Glomerular endothelial cell (primary cell): Measurements from ENCODE around the gene MAN1C1. TPM values are rescaled to one million over a fixed set of nuclear protein-coding genes. Genes with fewer than 3 reads are reported as not detected.

Experiments
- DNase-seq: peaks from one replicate; pipeline ENCODE4 v3.0.0-alpha.2; 2011; ENCODE audit warnings: low read depth, low spot score; ENCODE audit errors: extremely low read depth
- total RNA-seq: library from RNA; depleted of rRNA; stranded (reverse); fragments of >200 nt; gene quantifications from 2 replicates; pipeline ENCODE4 v1.2.3, GENCODE V29; 2015

MAN1C1 gene
- total RNA-seq, 1 donor from 2014 or later, result 48.0 TPM

DNA sequence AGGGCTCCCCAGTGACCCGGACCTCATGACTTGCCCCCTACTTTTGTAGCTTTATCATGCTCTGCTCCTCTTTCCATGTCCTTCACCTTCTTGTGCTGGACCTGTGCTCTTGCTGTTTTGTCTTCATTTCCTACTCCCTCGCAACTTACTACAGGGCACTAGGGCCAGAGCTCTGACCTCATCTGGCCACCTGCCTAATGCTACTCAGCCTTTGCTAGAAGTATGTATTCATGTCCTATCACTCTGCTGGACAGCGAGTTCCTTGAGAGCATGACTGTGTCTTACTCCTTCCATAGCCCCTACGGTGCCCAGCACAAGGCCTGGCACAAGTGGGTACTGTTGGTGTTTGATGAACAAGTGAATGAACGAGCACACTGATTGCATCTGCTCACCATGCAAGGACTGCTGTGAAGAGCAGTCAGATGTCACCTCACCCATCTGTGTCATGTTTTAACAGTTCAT is 205.1 kb downstream of the MAN1C1 start:
- no peak for DNase-seq

DNA sequence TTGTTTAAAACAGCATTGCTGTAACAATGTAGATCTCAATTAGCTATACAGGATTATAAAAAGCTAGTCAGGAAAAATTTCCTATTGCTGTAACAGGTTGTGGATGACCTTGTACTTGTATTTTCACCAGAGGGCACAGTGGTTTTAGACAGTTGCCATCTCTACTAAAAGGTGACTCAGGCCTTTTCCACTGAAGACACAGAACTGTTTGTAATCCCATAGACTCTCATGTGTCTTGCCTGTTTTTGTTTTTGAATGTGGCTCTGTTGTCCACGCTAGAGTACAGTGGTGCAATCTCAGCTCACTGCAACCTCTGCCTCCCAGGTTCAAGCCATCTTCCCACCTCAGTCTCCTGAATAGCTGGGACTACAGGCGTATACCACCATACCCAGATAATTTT is 209.0 kb downstream of the MAN1C1 start:
- DNase-seq, result no peak

DNA sequence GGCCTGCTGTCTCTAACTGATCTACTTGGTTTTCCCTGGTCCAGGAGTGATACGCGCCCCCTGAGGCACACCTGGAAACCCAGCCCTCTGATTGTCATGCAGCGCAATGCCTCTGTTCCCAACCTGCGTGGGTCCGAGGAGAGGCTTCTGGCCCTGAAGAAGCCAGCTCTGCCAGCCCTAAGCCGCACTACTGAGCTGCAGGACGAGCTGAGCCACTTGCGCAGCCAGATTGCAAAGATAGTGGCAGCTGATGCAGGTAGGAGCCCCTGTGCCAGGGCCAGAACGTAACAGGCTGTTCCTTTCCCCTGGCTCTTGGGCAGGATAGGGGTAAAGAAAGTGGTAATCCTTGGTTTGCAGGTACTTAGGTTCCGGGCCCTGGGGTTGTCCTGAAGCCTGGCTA is 210.0 kb downstream of the MAN1C1 start:
- DNase-seq, result no peak

DNA sequence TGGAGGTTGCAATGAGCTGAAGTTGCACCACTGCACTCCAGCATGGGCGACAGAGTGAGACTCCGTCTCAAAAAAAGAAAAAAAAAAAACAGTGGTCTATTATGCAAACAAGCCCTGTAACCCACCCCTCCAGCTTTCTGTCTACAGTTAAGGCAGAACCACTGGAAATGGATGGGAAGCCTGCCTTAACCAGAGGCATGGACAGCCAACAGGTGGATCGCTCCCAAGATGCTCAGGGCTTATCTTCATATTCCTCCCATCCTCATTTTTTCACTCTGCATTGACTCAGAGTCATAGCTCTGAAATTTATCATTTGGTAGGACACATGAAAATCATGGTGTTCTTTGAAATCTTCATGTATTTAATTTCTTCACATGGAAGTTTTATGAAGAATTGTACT is 211.9 kb downstream of the MAN1C1 start:
- DNase-seq, result no peak

DNA sequence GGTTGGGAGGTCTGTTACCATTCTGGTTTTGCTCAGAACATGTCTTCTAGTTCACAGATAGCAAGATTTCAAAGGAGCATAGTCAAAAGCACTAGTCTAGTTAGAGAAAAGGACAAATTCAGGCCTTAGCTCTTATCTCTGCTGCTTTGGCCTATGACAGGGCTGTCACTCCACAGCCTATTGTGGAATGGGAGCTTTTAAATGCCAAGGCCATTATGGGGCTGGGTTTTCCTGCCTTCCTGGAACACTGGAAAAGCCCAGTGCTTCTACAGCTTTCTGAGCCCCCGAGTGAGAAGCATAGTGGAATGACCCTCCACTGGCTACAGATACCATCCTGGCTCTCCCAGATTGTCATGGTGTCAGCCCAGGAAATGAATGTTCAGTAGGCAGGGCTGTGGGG is 212.5 kb downstream of the MAN1C1 start:
- no peak for DNase-seq

DNA sequence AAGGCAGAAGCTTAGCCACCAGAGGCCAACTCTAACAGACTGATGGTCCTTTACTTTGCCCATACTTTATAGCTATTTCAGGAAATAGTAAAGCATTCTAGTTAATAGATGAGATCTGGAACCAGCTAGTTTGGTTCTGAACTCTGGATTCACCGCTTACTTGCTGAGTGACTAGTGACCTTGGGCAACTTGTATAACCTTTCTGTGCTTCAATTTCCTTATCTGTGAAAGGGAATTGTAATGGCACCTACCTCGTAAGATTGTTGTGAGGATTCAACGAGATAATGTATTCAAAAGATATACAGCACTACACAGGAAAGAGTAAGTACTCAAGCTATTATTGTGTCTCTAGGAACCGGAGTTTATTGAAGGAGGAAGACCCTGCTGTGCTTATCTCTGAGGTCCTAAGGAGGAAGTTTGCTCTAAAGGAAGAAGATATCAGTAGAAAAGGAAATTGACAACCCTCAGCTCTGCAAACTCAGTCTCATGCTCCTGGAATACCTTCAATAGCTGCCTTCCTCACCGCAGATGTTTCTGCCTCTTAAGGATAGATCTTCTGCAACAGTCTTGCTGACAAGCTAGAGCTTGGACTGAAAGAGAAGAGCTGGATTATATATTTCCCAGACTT is 215.1 kb downstream of the MAN1C1 start:
- no peak for DNase-seq

DNA sequence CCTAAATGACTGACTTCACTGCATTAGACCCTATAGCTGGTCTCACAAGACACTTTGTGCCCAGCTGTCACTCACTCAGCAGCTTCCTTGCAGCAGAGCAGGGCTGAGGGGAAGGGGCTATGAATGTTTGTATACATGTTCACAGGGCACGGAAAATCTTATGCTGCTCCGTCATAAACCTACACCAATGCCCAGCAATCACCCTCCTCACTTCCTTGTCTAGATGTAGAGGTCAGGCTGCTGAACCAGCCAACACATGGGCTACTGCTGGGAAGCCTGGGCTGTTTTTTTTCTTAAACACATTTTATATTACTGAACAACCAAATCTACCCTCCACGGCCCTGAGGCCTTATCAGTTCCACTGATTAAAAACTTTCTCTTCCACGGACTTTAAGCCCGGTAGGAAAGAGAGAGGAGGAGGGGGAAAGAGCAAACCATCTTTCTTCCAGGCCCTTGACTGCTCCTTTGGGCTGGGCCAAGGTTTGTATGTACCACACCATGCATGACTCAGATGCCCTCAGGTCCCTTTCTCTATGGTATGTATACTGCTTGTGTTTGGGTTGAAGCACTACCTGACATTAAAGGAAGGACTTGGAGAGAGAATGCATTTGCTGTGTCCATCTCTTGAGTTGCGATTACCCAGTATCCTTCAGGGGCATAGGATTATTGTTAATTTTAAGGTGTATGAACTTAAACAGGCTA is 215.9 kb downstream of the MAN1C1 start:
- DNase-seq, result no peak

DNA sequence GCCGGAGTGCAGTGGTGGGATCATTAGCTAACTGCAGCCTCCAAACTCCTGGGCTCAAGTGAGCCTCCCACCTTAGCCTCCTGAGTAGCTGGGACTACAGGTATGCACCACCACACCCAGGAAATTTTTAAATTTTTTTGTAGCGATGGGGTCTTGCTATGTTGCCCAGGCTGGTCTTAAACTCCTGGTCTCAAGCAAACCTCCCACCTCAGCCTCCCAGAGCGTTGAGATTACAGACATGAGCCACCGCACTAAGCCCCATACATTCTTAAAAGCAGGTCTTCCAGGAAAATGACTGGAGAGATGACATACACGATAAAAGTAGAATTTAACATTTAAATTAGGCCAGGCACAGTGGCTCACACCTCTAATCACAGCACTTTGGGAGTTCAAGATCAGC is 216.6 kb downstream of the MAN1C1 start:
- DNase-seq, result no peak

Other genes with a start within 250 kb of the MAN1C1 start
- 0.41 TPM in 1 of 2 replicates, not detected in the other for gene RHCE, start 196.0 kb upstream of the MAN1C1 start, total RNA-seq
- 16.7 and 18.6 TPM in 2 replicates for gene MACO1, start 185.9 kb upstream of the MAN1C1 start, total RNA-seq
- gene LDLRAP1, start 73.2 kb upstream of the MAN1C1 start, total RNA-seq, result 14.8 and 19.8 TPM in 2 replicates
- 172 and 263 TPM in 2 replicates for gene SELENON, start 183.4 kb downstream of the MAN1C1 start, total RNA-seq
- 39.0 and 44.0 TPM in 2 replicates for gene MTFR1L, start 203.2 kb downstream of the MAN1C1 start, total RNA-seq
- 0.68 and 1.6 TPM in 2 replicates for gene AUNIP, start 242.7 kb downstream of the MAN1C1 start, total RNA-seq